GM04504 (cell line): Measurements from ENCODE around the gene VAPB.

Source experiments
- DNase-seq: peaks from one replicate; pipeline ENCODE4 v3.0.0-alpha.2; 2012; ENCODE audit warnings: low read depth

The VAPB gene

GRCh38 chr20:58482416-58482815, 93.4 kb downstream of the VAPB start:
- no peak for DNase-seq

GRCh38 chr20:58483051-58483450, 94.0 kb downstream of the VAPB start:
- DNase-seq, result no peak

GRCh38 chr20:58483470-58483869, 94.4 kb downstream of the VAPB start:
- no peak for DNase-seq

DNA sequence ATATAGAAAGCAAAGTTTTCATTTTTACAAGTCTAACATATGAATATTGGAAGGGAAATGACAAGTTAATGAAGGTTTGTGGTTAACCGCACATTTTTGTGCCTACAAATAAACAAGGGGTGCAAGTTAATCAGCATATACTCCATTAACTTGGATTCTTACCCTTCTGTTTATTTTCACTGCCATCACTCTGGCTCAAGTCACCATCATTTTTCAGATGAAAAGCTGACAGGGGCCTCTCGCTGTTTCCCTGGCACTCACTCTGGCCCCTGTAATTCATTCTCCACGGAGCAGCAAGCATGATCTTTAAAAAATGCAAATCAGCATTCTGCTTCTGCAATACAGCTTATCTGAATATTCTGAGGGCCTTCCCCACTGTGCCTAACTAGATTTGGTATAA, 96.4 kb downstream of the VAPB start:
- no peak for DNase-seq

GRCh38 chr20:58486207-58486606, 97.2 kb downstream of the VAPB start:
- no peak for DNase-seq

DNA sequence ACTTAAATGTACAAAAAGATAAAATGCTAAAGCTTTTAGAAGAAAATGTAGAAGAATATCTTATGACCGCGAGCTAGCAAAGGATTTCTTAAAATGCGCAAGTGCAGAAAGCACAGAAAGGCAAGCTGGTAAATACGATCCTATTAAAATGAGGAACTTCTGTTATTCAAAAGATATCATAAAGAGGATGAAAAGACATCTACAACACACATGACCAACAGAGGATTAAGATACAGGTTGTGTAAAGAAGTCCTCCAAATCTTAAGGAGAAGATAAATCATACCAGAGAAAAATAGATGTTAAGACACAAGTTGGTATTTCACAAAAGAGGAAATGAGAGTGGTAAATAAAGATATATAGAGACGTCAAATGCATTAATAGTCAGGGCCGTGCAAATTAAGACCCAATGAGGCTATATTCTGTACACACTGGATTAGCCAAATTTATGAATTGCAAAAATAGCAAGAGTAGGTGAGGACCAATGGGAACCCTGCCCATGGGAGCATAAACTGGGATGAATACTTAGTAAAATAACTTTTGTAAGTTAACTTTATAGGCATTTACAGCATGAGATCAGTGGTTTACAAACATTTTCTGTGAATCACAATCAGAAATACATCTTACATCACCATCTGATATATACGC, 103.2 kb downstream of the VAPB start:
- DNase-seq, result no peak

GRCh38 chr20:58492795-58493524, 103.9 kb downstream of the VAPB start:
- DNase-seq, result no peak

DNA sequence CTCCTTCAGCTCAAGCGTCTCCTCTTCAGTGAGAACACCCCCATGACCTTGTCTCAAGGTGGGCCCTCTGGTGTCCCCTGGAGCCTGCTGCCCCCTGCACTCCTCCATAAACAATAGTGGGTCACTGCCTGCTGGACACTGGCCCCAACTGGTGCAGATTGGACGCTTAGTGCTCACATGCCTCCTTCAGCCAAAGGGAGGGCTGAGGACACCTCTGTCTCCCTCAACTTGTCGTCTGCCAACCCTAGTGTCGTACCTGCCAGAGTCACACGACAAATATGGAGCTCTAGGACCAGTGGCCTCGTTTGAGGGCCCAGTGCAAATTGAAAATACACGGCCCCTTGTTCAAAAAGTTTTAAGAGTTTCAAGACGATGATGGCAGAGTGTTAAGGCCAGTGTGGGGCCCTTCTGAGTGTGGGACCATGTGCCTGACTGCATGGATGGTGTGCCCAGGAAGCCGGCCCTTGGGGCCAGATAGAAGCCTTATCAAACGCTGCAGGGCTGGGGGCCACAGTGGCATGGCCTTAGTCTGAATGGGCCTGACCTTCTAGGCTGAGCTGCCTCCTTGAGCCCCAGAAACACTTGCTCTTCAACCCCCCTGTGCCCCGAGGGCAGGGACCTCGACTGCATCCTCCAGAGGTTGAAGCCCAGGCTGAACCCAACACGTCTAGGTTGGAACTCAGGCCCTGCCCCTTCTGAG, 106.0 kb downstream of the VAPB start:
- DNase-seq, result no peak

GRCh38 chr20:58495623-58496428, 106.8 kb downstream of the VAPB start:
- no peak for DNase-seq

DNA sequence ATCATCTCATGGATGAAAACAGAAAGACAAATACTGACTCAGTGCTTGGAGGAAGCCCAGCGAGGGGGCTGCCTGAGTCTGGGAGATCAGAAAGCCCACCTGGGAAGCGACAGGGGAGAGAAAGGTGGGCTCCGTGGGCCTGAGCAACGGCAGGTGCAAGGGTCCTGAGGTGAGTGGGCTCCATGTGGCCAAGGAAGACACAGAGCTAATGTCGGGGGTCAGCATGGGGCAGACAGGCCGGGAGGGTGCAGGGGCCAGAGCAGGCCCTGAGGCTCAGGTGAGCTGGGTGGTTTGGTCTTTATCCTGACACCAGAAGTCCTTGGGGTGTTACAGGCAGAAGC, 107.4 kb downstream of the VAPB start:
- no peak for DNase-seq

DNA sequence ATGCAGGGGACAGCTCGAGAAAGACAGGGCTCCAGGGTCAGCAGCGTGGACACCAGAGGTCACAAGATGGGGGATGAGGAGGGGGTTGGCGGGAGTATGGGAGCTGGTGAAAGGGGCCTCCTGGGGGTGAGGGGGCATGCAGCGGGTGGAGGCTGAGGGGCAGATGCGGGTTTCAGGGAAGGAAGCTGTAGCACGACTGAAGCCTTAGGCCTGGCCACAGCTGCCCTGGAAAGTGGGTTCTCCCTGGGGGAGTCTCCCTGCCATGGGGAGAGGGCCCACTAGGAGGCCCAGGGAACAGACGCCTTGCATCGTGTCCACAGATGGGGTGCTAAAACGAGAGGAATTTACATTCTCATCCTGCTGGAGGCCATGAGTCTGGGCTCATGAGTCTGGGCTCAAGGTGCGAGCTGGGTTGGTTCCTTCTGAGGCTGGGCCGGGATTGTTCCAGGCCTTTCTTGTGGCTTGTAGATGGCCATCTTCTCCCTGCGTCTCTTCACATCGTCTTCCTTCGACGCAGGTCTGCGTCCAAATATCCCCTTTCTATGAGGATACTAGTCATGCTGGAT, 108.1 kb downstream of the VAPB start:
- DNase-seq, result no peak

DNA sequence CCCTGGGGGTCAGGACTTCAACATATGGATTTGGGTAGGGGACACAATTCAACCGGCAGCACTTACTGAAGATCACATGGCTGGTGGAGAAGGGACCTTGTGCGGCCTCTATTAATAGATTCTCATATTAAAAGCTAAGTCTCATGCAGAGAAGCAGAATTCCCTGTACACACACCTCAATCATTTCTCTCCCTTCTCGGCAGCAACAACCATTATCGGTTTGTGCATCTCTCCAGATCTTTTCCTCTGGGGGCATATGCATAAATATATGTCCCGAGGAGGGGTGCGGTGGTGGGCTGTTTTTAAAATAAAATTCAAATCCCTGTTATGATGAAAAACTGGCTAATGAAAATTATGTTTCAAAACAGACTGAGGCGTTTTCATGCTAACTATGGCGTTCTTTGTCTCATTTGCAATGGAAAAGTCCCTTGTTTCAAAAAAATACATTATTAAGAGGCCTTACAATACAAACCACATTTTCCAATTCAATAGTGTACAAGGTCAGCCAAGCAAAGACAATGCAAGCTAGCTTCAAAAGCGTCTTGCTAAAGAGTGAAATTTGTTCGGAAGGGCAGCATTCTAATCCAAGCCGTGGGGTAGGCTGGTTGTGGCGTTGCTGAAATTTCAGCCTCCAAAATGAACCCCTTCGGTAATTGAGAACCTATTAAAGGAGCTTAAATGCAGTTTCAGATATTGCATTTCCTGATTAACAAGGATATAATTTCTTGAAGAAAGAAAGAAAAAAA, 108.9 kb downstream of the VAPB start:
- no peak for DNase-seq

DNA sequence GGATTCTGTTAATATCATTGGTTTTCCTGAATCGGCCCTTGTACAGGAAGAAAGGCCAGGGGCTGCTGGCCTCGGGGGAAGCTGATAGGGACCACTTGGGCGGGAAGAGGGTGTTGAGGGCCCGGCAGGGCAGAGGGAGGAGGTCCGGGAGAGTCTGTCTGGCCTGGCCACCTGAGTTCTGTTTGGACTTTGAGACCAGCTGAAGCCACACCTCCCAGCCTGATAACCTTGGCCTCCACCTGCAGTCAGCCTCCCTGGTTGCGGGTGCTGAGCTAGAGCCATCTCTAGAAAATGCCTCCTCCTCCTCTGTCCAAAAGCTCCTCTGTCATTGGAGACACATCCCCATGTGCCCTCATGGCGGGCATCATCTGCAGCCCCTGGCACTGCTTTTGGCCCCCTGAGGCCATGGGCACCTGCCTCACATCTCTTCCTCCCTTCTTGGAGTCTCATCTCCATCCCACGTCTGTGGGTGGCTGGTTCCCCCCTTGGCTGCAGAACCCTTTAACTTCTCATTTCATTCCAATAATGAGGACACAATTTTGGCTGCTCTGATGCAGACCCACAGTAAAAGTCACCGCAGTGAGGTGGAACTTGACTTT, 109.5 kb downstream of the VAPB start:
- no peak for DNase-seq

DNA sequence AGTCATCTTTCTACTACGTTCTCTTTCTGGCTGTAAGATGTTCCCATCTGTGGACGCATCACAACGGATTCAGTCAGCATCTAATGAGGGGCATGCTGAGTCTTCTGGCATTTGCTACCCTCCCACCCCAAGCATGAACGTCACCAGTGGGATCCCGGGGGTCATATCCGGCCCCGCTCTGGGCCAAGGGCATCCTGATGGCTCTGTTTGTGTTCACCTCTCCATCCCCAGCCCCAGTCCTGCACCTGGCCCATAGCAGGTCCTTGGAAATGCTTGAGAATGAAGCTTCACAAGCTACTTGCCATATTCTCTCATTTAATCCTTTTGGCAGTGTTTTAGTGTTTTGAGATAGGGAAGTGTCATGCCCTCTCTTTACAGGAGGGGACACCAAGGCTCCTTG, 111.2 kb downstream of the VAPB start:
- no peak for DNase-seq
